ENCODE results near the gene RUNDC3A. TPM values are rescaled to one million over a fixed set of nuclear protein-coding genes. Genes with fewer than 3 reads are reported as not detected.
A peak's percentile ranks its signal among the peaks of the same experiment; 100 is the strongest.

The RUNDC3A gene
- total RNA-seq, 1 donor: under 0.01 TPM

GRCh38 chr17:44307387-44308186 lies 814 bp upstream of the RUNDC3A start:
- peak; percentile 64 for DNase-seq (ENCODE audit: low read depth)
- H3K4me3 ChIP-seq (ENCODE audit: low read depth, low read length): peak overlapping the region; percentile 54
- TF ChIP-seq CTCF (IDR thresholded peaks at IDR 0.05; ENCODE audit: insufficient read depth, low read depth, low read length): no peak

- peak overlapping the region; percentile 1 for H3K4me3 ChIP-seq (ENCODE audit: low read depth, low read length)
- DNase-seq (ENCODE audit: low read depth): no peak
- TF ChIP-seq CTCF (IDR thresholded peaks at IDR 0.05; ENCODE audit: insufficient read depth, low read depth, low read length): no peak
Measured at GRCh38 chr17:44308865-44309264, 464 bp downstream of the RUNDC3A start.

GRCh38 chr17:44309472-44309871 lies 1.1 kb downstream of the RUNDC3A start:
- no peak for DNase-seq (ENCODE audit: low read depth)
- no peak for TF ChIP-seq CTCF (IDR thresholded peaks at IDR 0.05; ENCODE audit: insufficient read depth, low read depth, low read length)
- H3K4me3 ChIP-seq (ENCODE audit: low read depth, low read length): no peak overlapping the region

GRCh38 chr17:44310188-44310587 lies 1.8 kb downstream of the RUNDC3A start:
- no peak for DNase-seq (ENCODE audit: low read depth)
- no peak for TF ChIP-seq CTCF (IDR thresholded peaks at IDR 0.05; ENCODE audit: insufficient read depth, low read depth, low read length)

GRCh38 chr17:44310609-44311376 lies 2.4 kb downstream of the RUNDC3A start:
- DNase-seq (ENCODE audit: low read depth): no peak
- H3K4me3 ChIP-seq (ENCODE audit: low read depth, low read length): no peak overlapping the region
- no peak for TF ChIP-seq CTCF (IDR thresholded peaks at IDR 0.05; ENCODE audit: insufficient read depth, low read depth, low read length)

More at GRCh38 chr17:44310188-44310587, 1.8 kb downstream of the RUNDC3A start:
- no peak overlapping the region for H3K4me3 ChIP-seq (ENCODE audit: low read depth, low read length)

- no peak overlapping the region for H3K4me3 ChIP-seq (ENCODE audit: low read depth, low read length)
- DNase-seq (ENCODE audit: low read depth): no peak
- TF ChIP-seq CTCF (IDR thresholded peaks at IDR 0.05; ENCODE audit: insufficient read depth, low read depth, low read length): no peak
Measured at GRCh38 chr17:44311562-44312181, 3.3 kb downstream of the RUNDC3A start.

Data from fibroblast of villous mesenchyme (primary cell).